HCT116 (cell line): ENCODE measurements around the gene PPEF1. TPM values are rescaled to one million over a fixed set of nuclear protein-coding genes. Genes with fewer than 3 reads are reported as not detected.

Source experiments
- ATAC-seq: fragments of 200-7000 bp; cut with Tn5 transposase; 2 replicates; pipeline ENCODE4 v1.9.1; 2020; ENCODE audit warnings: mild to moderate bottlenecking, moderate library complexity
- BruUV-seq: library from RNA; stranded (reverse); fragments of 400-500 nt; replicated peaks from 2 replicates; lab custom pipeline; 2021; lab: Mats Ljungman, UMichigan
- CTCF ChIA-PET: fragments of 300-600 bp; sonication (Branson Sonifier 250); formaldehyde crosslinking; loops from one replicate; lab custom pipeline; 2021; ENCODE audit warnings: antibody characterized with exemption; lab: Charles Lee
- POLR2A ChIA-PET: fragments of 300-600, 350-600 bp; sonication (Branson Sonifier 250); formaldehyde crosslinking; loops from one replicate; lab custom pipeline; 2021; ENCODE audit warnings: antibody characterized with exemption; lab: Charles Lee
- RAD21 ChIA-PET, 2 experiments: fragments of 300-600 bp; sonication (Branson Sonifier 250); formaldehyde crosslinking; loops; one replicate each; lab custom pipeline; 2023; ENCODE audit warnings: low total read pairs in 2 of 2; ENCODE audit not compliant: uncharacterized antibody in 2 of 2, unreplicated experiment in 2 of 2, low non-redundant PET in 1 of 2; lab: Charles Lee
- DNase-seq: peaks from one replicate; pipeline ENCODE4 v3.0.0-alpha.2; 2010; ENCODE audit warnings: low read depth, low spot score
- H2AFZ ChIP-seq: fragments of 200-600 bp; shearing (Covaris generic), sonication (generic); 2 replicates; pipeline ENCODE4 v1.6.1; 2017; ENCODE audit warnings: low read depth, mixed run types, mixed read lengths, antibody characterized with exemption, low read length; ENCODE audit not compliant: poor library complexity, severe bottlenecking
- H3K27ac ChIP-seq: 2 replicates; pipeline ENCODE4 v1.5.1; 2012; ENCODE audit warnings: low read depth, low read length
- H3K27me3 ChIP-seq: fragments of 200-600 bp; sonication (generic); 2 replicates; pipeline ENCODE4 v1.6.1; 2016; ENCODE audit warnings: mixed run types, low read length, mixed read lengths; ENCODE audit not compliant: insufficient read depth
- H3K36me3 ChIP-seq, 2 experiments: fragments of 200-500 bp in 1 of 2; fragments of 200-600 bp in 1 of 2; sonication (Bioruptor generic) in 1 of 2; sonication (generic) in 1 of 2; 2 replicates each; pipeline versions ENCODE4 v1.5.1 to v1.6.1; 2014 to 2016; ENCODE audit warnings: low read length in 2 of 2, inconsistent platforms in 1 of 2, mixed read lengths in 1 of 2, mixed run types in 1 of 2; ENCODE audit not compliant: insufficient read depth in 2 of 2, control insufficient read depth in 1 of 2
- H3K4me1 ChIP-seq, 2 experiments: fragments of 200-600 bp in 1 of 2; sonication (generic) in 1 of 2; 2 replicates each; pipeline versions ENCODE4 v1.5.1 to v1.6.1; 2012 to 2017; ENCODE audit warnings: low read length in 2 of 2, inconsistent platforms in 1 of 2, mild to moderate bottlenecking in 1 of 2, mixed read lengths in 1 of 2, mixed run types in 1 of 2, moderate library complexity in 1 of 2; ENCODE audit not compliant: insufficient read depth in 2 of 2, control insufficient read depth in 1 of 2
- H3K4me2 ChIP-seq: fragments of 200-600 bp; sonication (generic); 2 replicates; pipeline ENCODE4 v1.6.1; 2017; ENCODE audit warnings: mixed run types, low read length, mixed read lengths
- H3K4me3 ChIP-seq, 2 experiments: fragments of 200-600 bp in 1 of 2; sonication (generic) in 1 of 2; replicated peaks in 1 of 2; 2 replicates each; pipeline ENCODE4 v1.5.1; 2011 to 2016; ENCODE audit warnings: low read length in 2 of 2, control low read depth in 1 of 2, low read depth in 1 of 2, mild to moderate bottlenecking in 1 of 2, mixed read lengths in 1 of 2, mixed run types in 1 of 2
- H3K79me2 ChIP-seq: fragments of 200-600 bp; sonication (generic); 2 replicates; pipeline ENCODE4 v1.6.1; 2017; ENCODE audit warnings: mild to moderate bottlenecking, mixed run types, low read length, moderate library complexity, mixed read lengths; ENCODE audit not compliant: insufficient read depth
- H3K9ac ChIP-seq: fragments of 200-600 bp; sonication (generic); 2 replicates; pipeline ENCODE4 v1.6.1; 2016; ENCODE audit warnings: low read length, mixed read lengths
- H3K9me2 ChIP-seq: fragments of 200-600 bp; sonication (generic), shearing (Covaris generic); 2 replicates; pipeline ENCODE4 v1.6.1; 2017; ENCODE audit warnings: mixed run types, mild to moderate bottlenecking, moderate library complexity; ENCODE audit not compliant: insufficient read depth
- H3K9me3 ChIP-seq, 2 experiments: fragments of 200-500 bp in 1 of 2; fragments of 200-600 bp in 1 of 2; sonication (Bioruptor generic) in 1 of 2; sonication (generic) in 1 of 2; 2 replicates each; pipeline ENCODE4 v1.6.1; 2014 to 2017; ENCODE audit warnings: low read length in 2 of 2, mixed read lengths in 2 of 2, inconsistent platforms in 1 of 2, low read depth in 1 of 2, mild to moderate bottlenecking in 1 of 2, mixed run types in 1 of 2, moderate library complexity in 1 of 2; ENCODE audit not compliant: control insufficient read depth in 1 of 2, insufficient read depth in 1 of 2
- H4K20me1 ChIP-seq: fragments of 200-600 bp; sonication (generic), shearing (Covaris generic); 2 replicates; pipeline ENCODE4 v1.6.1; 2017; ENCODE audit warnings: mixed run types, mild to moderate bottlenecking, moderate library complexity; ENCODE audit not compliant: insufficient read depth
- ATF3 ChIP-seq: IDR thresholded peaks from 2 replicates; pipeline ENCODE4 v1.6.1; 2012
- CBX3 ChIP-seq: IDR thresholded peaks from 2 replicates; pipeline ENCODE4 v1.6.1; 2012; ENCODE audit warnings: low read depth
- CEBPB ChIP-seq: IDR thresholded peaks from 2 replicates; pipeline ENCODE4 v1.6.1; 2012; ENCODE audit warnings: low read depth
- EGR1 ChIP-seq: IDR thresholded peaks from 2 replicates; pipeline ENCODE4 v1.6.1; 2012; ENCODE audit warnings: low read depth
- ELF1 ChIP-seq: IDR thresholded peaks from 2 replicates; pipeline ENCODE4 v1.6.1; 2012; ENCODE audit warnings: low read depth, borderline replicate concordance
- EZH2 ChIP-seq: fragments of 200-600 bp; sonication (generic); IDR thresholded peaks from 2 replicates; pipeline ENCODE4 v1.6.1; 2017; ENCODE audit warnings: antibody characterized with exemption, mixed run types
- EZH2phosphoT487 ChIP-seq: fragments of 200-600 bp; IDR thresholded peaks from 2 replicates; pipeline ENCODE4 v1.6.1; 2018; ENCODE audit warnings: antibody characterized with exemption, borderline replicate concordance
- FOSL1 ChIP-seq: IDR thresholded peaks from 2 replicates; pipeline ENCODE4 v1.6.1; 2012; ENCODE audit warnings: low read depth
- JUND ChIP-seq: IDR thresholded peaks from 2 replicates; pipeline ENCODE4 v1.6.1; 2012
- POLR2AphosphoS5 ChIP-seq: IDR thresholded peaks from 2 replicates; pipeline ENCODE4 v1.6.1; 2011; ENCODE audit warnings: mild to moderate bottlenecking, low read depth, low read length, moderate library complexity
- RAD21 ChIP-seq: IDR thresholded peaks from 2 replicates; pipeline ENCODE4 v1.6.1; 2012; ENCODE audit warnings: low read depth, mild to moderate bottlenecking
- SIN3A ChIP-seq: IDR thresholded peaks from 2 replicates; pipeline ENCODE4 v1.6.1; 2012; ENCODE audit warnings: low read depth
- SP1 ChIP-seq: IDR thresholded peaks from 2 replicates; pipeline ENCODE4 v1.6.1; 2012; ENCODE audit warnings: low read depth
- SRF ChIP-seq: IDR thresholded peaks from 2 replicates; pipeline ENCODE4 v1.6.1; 2012; ENCODE audit warnings: low read depth
- ZBTB33 ChIP-seq: IDR thresholded peaks from 2 replicates; pipeline ENCODE4 v1.6.1; 2011; ENCODE audit warnings: mild to moderate bottlenecking, low read length, moderate library complexity; ENCODE audit not compliant: insufficient replicate concordance; ENCODE audit errors: extremely low read depth
- ZFX ChIP-seq: fragments of 450-650 bp; IDR thresholded peaks from 2 replicates; pipeline ENCODE4 v1.6.1; 2017
- ZNF274 ChIP-seq: fragments of 200-500 bp; sonication (Bioruptor generic); IDR thresholded peaks from 2 replicates; pipeline ENCODE4 v1.6.1; 2014; ENCODE audit warnings: mild to moderate bottlenecking, low read depth, low read length, inconsistent platforms
- intact Hi-C: fragments of 100-400 bp; cut with micrococcal nuclease; formaldehyde crosslinking; loops from 2 replicates; pipeline ENCODE4 v1.10.0; 2022
- total RNA-seq: library from RNA; stranded (reverse); gene quantifications from one replicate; pipeline ENCODE4 v1.2.1, GENCODE V29; 2021; ENCODE audit not compliant: unreplicated experiment
- TF ChIP-seq, protein P1 (sequence below), 3 experiments: fragments of 200-600 bp in 1 of 3; sonication (generic) in 1 of 3; IDR thresholded peaks in 2 of 3; conservative IDR thresholded peaks in 1 of 3; 2 replicates each; pipeline ENCODE4 v1.5.1; 2012 to 2017; ENCODE audit warnings: low read depth in 2 of 3, low read length in 2 of 3, antibody characterized with exemption in 1 of 3, borderline replicate concordance in 1 of 3, control low read depth in 1 of 3, mild to moderate bottlenecking in 1 of 3, mixed read lengths in 1 of 3, mixed run types in 1 of 3, moderate library complexity in 1 of 3; ENCODE audit not compliant: insufficient read depth in 1 of 3
- TF ChIP-seq, protein P2 (sequence below): IDR thresholded peaks from 2 replicates; pipeline ENCODE4 v1.6.1; 2012; ENCODE audit warnings: low read depth
- TF ChIP-seq, protein P3 (sequence below): IDR thresholded peaks from 2 replicates; pipeline ENCODE4 v1.6.1; 2012

PPEF1 gene
- total RNA-seq, 1 experiment from 2014 or later: not detected

DNA sequence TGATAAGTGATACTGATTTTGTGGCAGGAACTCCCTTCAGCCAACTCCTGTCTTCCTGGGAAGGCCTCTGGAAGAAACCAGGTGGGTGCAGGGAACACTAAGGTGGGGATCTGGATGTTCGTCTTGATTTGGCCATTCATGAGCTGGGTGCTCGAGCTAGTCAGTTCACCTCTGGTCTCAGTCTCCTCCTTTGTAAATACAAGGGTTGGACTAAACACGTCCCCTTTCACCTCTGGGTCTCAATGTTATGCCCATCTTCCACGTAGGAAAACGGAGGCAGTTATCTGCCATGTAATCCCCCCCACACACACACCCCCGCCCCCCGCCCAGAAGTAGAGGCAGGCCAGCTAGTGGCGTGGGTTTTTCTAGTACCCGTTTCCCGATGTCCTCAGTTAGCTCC, 31.4 kb upstream of the PPEF1 start:
- Histone ChIP-seq H3K4me3 (no peak overlapping the region), H3K9me3 (no peaks in the 10 kb centered on the region), H3K27me3 (no peaks in the 10 kb centered on the region), H3K9ac (no peak overlapping the region), H3K4me2 (peak overlapping the region; percentile 74; the same call in 1 of the 2 replicates), H2AFZ (no peak overlapping the region), H3K4me1 (peaks cover 0 to 6% of the 10 kb centered on the region in 2 experiments; a peak in 1 of 4 replicates), H3K9me2 (no peaks in the 10 kb centered on the region), H3K36me3 (no peaks in the 10 kb centered on the region), H3K79me2 (no peaks in the 10 kb centered on the region), H3K27ac (no peak overlapping the region), H4K20me1 (no peaks in the 10 kb centered on the region)
- ChIA-PET POLR2A (no interaction called here), RAD21 (no interaction called here), CTCF (interaction anchor here (1.0 kb wide), 1 partner anchor 11 kb away, joined by 3 read pairs; no protein-coding TSS in a partner anchor)
- no TSS peak for BruUV-seq
- no peak for ATAC-seq
- intact Hi-C loops: loop anchor here (5.0 to 10.0 kb wide), 2 partner anchors 211 to 251 kb away; partner anchors contain the start of gene CDKL5
- TF ChIP-seq, protein P1, sequence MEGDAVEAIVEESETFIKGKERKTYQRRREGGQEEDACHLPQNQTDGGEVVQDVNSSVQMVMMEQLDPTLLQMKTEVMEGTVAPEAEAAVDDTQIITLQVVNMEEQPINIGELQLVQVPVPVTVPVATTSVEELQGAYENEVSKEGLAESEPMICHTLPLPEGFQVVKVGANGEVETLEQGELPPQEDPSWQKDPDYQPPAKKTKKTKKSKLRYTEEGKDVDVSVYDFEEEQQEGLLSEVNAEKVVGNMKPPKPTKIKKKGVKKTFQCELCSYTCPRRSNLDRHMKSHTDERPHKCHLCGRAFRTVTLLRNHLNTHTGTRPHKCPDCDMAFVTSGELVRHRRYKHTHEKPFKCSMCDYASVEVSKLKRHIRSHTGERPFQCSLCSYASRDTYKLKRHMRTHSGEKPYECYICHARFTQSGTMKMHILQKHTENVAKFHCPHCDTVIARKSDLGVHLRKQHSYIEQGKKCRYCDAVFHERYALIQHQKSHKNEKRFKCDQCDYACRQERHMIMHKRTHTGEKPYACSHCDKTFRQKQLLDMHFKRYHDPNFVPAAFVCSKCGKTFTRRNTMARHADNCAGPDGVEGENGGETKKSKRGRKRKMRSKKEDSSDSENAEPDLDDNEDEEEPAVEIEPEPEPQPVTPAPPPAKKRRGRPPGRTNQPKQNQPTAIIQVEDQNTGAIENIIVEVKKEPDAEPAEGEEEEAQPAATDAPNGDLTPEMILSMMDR (IDR thresholded peaks at IDR 0.05 in 2 of 3, conservative IDR thresholded peaks at IDR 0.05 in 1 of 3; ENCODE audit: borderline replicate concordance in 1 of 3, insufficient read depth in 1 of 3, low read depth in 2 of 3, low read length in 2 of 3): no peak
- TF ChIP-seq EGR1: no peak
- no peak for TF ChIP-seq CBX3
- no peak for TF ChIP-seq SP1
- TF ChIP-seq SRF: no peak
- no peak for TF ChIP-seq FOSL1
- no peak for TF ChIP-seq ELF1
- no peak for TF ChIP-seq SIN3A
- no peak for TF ChIP-seq EZH2phosphoT487
- TF ChIP-seq ATF3: no peak
- TF ChIP-seq ZBTB33: no peak
- no peak for TF ChIP-seq JUND
- TF ChIP-seq, protein P2, sequence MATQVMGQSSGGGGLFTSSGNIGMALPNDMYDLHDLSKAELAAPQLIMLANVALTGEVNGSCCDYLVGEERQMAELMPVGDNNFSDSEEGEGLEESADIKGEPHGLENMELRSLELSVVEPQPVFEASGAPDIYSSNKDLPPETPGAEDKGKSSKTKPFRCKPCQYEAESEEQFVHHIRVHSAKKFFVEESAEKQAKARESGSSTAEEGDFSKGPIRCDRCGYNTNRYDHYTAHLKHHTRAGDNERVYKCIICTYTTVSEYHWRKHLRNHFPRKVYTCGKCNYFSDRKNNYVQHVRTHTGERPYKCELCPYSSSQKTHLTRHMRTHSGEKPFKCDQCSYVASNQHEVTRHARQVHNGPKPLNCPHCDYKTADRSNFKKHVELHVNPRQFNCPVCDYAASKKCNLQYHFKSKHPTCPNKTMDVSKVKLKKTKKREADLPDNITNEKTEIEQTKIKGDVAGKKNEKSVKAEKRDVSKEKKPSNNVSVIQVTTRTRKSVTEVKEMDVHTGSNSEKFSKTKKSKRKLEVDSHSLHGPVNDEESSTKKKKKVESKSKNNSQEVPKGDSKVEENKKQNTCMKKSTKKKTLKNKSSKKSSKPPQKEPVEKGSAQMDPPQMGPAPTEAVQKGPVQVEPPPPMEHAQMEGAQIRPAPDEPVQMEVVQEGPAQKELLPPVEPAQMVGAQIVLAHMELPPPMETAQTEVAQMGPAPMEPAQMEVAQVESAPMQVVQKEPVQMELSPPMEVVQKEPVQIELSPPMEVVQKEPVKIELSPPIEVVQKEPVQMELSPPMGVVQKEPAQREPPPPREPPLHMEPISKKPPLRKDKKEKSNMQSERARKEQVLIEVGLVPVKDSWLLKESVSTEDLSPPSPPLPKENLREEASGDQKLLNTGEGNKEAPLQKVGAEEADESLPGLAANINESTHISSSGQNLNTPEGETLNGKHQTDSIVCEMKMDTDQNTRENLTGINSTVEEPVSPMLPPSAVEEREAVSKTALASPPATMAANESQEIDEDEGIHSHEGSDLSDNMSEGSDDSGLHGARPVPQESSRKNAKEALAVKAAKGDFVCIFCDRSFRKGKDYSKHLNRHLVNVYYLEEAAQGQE: no peak
- TF ChIP-seq RAD21: no peak
- TF ChIP-seq POLR2AphosphoS5: no peak
- no peak for TF ChIP-seq EZH2
- TF ChIP-seq ZNF274: no peak
- TF ChIP-seq, protein P3, sequence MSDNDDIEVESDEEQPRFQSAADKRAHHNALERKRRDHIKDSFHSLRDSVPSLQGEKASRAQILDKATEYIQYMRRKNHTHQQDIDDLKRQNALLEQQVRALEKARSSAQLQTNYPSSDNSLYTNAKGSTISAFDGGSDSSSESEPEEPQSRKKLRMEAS: no peak
- TF ChIP-seq CEBPB: no peak
- no peak for TF ChIP-seq ZFX
- no peak for DNase-seq
